Measurements from ENCODE around the gene VAV1. TPM values are rescaled to one million over a fixed set of nuclear protein-coding genes. Genes with fewer than 3 reads are reported as not detected.

Gene VAV1
- total RNA-seq, 4 donors from 2014 or later = 9.4 to 18.9 (median 13.5) TPM

DNA sequence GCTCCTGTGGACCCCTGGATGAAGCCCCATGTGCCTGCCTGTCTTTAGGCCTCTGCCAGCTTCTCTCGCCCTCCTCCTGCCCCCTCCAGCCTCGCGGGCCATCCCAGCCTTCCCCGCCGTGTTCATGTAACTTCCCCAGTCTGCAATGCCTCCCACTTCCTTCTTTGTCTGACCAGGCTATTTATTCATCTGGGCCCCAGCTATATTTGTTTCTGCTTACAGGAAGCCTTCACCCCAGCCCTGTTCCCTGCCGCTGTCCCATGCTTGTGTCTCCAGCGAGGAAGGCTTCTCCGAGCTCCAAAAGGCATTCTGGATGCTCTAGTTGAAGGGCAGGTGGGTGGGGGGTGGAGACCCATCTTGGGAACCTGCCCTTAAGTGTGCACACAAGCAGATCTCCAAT, 44.2 kb upstream of the VAV1 start:
- DNase-seq (ENCODE audit: low spot score) (no peak), ATAC-seq (ENCODE audit: low FRiP score) (no peak)
- TF ChIP-seq, protein P1, sequence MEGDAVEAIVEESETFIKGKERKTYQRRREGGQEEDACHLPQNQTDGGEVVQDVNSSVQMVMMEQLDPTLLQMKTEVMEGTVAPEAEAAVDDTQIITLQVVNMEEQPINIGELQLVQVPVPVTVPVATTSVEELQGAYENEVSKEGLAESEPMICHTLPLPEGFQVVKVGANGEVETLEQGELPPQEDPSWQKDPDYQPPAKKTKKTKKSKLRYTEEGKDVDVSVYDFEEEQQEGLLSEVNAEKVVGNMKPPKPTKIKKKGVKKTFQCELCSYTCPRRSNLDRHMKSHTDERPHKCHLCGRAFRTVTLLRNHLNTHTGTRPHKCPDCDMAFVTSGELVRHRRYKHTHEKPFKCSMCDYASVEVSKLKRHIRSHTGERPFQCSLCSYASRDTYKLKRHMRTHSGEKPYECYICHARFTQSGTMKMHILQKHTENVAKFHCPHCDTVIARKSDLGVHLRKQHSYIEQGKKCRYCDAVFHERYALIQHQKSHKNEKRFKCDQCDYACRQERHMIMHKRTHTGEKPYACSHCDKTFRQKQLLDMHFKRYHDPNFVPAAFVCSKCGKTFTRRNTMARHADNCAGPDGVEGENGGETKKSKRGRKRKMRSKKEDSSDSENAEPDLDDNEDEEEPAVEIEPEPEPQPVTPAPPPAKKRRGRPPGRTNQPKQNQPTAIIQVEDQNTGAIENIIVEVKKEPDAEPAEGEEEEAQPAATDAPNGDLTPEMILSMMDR (IDR thresholded peaks at IDR 0.05) = no peak

DNA sequence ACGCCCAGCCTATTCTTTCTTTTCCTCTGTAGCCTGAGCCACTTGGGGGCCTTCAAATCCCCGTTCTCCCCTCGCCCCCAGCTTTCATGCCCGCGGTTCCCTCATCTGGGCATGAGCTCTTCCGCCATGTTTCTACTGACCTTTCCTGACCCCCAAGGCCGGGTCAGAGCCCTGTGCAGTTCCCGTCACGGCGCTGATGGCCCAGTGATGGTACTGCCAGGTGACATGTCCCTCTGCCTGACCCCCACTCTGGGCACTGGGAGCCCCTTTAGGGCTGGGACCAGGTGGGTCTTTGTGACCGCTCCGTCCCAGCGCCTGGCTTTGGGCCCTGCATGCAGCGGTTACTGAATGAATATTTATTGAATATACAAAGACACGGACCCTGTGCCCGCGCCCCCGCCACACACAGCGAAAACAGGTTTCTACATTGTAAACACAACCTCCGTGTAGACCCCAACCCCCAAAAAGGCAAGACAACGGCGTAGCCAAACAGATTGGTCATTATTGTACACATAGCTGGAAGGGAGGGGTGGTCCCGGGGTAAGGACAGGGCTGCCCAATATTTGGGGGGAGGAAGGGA, 42.8 kb upstream of the VAV1 start:
- TF ChIP-seq, protein P1 (IDR thresholded peaks at IDR 0.05) = no peak
- ATAC-seq (ENCODE audit: low FRiP score) (no peak), DNase-seq (ENCODE audit: low spot score) (no peak)

DNA sequence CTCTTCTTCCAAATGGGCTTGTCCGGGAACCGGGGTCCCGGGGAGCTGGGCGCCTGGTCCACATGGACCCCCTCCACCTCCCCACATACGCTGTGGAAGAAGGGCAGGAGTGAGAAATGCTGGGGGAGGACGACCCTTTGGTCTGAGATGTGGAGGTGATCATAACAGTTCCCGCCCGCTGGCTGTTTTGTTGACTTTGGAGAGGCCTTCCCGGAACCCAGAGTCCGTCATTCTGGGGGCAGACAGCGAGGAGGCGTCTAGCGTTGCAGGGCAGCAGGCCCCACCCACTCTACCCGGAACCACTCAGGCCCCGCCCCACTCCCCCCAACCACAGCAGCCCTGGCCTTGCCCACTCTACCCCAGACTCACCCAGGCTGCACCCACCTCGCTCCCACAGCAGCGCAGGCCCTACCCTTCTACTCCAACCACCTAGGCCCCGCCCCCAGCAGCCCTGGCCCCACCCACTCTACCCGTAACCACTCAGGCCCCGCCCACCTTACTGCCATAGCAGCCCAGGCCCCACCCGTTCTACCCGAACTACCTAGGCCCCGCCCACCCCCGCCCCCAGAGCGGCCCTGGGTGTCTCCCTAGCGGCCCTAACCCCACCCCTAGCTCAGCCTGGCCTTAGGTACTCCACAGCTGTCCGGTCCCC, 42.2 kb upstream of the VAV1 start:
- TF ChIP-seq, protein P1 (IDR thresholded peaks at IDR 0.05) = no peak
- ATAC-seq (ENCODE audit: low FRiP score) = peak; percentile 89
- DNase-seq (ENCODE audit: low spot score) = peak; percentile 96

DNA sequence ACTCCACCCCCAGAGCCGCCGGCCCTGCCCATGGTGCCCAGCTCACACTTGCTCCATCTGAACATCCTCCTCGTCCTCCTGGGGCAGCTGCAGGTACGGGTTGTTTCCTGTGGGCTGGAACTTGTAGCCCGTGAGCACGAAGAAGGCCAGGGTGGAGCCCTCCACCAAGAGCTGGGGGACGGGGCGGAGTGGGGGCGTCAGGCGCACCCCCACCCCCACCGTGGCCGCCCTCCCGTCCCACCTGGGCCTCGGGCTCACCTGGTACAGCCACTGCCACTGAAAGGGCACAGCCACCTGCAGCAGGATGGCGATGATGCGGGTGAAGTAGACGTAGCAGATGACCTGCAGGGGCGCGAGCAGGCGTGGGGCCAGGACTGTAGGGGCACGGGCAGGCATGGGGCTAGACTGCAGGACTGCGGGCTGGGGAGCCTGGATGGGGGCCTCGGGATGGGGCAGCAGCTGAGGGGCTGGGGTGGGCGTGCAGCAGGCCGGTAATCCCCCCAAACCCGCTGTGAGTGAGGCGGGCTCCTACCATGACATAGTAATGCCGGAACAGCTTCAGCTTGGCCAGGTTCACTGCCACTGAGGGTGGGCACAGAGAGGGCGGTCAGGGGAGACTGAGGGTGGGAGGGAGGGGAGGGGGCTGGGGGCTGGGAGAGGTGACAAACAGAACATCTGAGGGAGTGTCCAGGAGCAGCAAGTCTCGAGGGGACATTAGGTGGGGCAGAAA, 41.4 kb upstream of the VAV1 start:
- TF ChIP-seq, protein P1 (IDR thresholded peaks at IDR 0.05) = no peak
- DNase-seq (ENCODE audit: low spot score) (no peak), ATAC-seq (ENCODE audit: low FRiP score) (no peak)

DNA sequence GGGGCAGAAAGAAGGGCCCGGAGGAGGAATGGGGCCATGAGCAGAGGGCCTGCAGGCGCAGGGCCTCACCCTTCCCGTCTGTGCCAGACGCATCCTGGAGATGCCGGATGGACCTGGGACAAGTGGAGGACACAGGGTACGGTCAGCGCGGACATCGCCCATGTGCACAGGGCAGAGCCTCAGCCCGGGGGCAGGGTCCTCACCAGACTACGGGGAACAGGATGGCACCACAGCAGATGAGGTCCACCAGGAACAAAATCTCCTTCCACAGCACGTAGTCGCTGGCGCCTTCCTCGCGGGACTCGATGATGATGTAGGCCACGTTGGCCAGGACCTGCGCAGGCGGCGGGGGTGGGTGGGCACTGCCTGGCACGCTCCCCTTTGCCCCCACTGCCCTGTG, 40.7 kb upstream of the VAV1 start:
- TF ChIP-seq, protein P1 (IDR thresholded peaks at IDR 0.05) = no peak
- DNase-seq (ENCODE audit: low spot score) (no peak), ATAC-seq (ENCODE audit: low FRiP score) (no peak)

DNA sequence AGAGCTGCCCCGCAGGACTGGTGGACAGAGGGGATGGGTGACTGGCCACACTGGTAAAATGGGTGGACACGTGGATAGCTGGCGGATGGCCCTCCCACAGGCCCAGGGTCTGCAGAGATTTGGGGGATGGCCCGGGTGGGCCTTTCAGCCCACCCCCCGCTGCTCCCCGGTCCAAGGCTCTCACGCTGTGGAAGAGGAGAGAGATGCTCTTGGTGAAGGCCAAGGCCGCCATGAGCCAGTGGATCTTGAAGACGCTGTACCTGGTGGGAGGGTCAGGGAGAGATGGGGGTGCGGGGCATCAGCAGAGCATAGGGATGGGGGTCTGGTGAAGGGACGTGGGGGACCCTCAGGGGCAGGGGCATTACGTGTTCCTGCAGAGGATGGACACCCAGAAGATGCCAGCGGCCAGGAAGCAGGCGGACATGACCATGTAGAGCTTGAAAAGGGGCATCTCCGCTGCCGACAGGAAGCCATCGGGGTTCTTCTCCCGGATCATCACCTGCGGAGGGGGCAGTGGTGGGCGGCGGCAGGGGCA, 39.6 kb upstream of the VAV1 start:
- TF ChIP-seq, protein P1 (IDR thresholded peaks at IDR 0.05) = no peak
- no peak for DNase-seq (ENCODE audit: low spot score)
- ATAC-seq (ENCODE audit: low FRiP score) = no peak
